Neural progenitor cell (in vitro differentiated cells): ENCODE data around the gene VPS37B.

Experiments used
- EZH2 ChIP-seq: fragments of 200-600 bp; sonication (generic); IDR thresholded peaks from 2 replicates; pipeline ENCODE4 v1.6.1; 2017; ENCODE audit warnings: antibody characterized with exemption, mild to moderate bottlenecking, moderate library complexity
- EZH2phosphoT487 ChIP-seq: fragments of 200-600 bp; sonication (generic); IDR thresholded peaks from 2 replicates; pipeline ENCODE4 v1.6.1; 2017; ENCODE audit warnings: antibody characterized with exemption
- TF ChIP-seq, protein P1 (sequence below): fragments of 200-600 bp; sonication (generic); IDR thresholded peaks from 2 replicates; pipeline ENCODE4 v1.5.1; 2017; ENCODE audit warnings: antibody characterized with exemption, mild to moderate bottlenecking

DNA sequence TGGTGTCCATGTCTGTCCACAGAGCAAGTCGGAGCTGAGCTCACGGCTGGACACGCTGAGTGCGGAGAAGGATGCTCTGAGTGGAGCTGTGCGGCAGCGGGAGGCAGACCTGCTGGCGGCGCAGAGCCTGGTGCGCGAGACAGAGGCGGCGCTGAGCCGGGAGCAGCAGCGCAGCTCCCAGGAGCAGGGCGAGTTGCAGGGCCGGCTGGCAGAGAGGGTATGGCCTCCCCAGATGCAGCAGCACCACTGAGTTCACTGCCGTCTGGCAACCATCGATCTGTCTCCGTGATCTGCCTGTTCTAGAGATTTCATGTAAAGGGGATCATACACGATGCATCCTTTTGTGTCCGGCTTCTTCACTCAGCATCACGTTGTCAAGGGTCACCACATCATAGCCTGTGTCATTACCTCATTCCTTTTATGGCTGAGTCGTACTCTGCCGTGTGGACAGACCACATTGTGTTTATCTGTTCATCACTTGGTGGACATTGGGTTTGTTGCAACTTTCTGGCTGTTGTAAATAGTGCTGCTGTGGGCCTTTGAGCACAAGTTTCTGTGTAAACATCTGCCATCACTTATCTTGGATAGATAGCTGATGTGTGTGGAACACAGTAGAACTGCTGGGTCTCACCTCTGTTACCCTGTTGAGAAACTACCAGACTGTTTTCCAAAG lies 38.8 kb downstream of the VPS37B start:
- TF ChIP-seq, protein P1, sequence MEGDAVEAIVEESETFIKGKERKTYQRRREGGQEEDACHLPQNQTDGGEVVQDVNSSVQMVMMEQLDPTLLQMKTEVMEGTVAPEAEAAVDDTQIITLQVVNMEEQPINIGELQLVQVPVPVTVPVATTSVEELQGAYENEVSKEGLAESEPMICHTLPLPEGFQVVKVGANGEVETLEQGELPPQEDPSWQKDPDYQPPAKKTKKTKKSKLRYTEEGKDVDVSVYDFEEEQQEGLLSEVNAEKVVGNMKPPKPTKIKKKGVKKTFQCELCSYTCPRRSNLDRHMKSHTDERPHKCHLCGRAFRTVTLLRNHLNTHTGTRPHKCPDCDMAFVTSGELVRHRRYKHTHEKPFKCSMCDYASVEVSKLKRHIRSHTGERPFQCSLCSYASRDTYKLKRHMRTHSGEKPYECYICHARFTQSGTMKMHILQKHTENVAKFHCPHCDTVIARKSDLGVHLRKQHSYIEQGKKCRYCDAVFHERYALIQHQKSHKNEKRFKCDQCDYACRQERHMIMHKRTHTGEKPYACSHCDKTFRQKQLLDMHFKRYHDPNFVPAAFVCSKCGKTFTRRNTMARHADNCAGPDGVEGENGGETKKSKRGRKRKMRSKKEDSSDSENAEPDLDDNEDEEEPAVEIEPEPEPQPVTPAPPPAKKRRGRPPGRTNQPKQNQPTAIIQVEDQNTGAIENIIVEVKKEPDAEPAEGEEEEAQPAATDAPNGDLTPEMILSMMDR = no peak
- TF ChIP-seq EZH2 (no peak), EZH2phosphoT487 (no peak)
